HepG2 (cell line): Measurements from ENCODE around the gene NCLN. TPM values are rescaled to one million over a fixed set of nuclear protein-coding genes. Genes with fewer than 3 reads are reported as not detected.

ENCODE experiments used
- ATAC-seq: fragments of 200-7000 bp; cut with Tn5 transposase; 3 replicates; pipeline ENCODE4 v1.9.1; 2020; ENCODE audit warnings: mild to moderate bottlenecking, moderate library complexity
- BruUV-seq: library from RNA; stranded (reverse); fragments of 400-500 nt; replicated peaks from 2 replicates; lab custom pipeline; 2021; lab: Mats Ljungman, UMichigan
- CTCF ChIA-PET: fragments of 300-600 bp; formaldehyde crosslinking; extraction: SDS; loops from one replicate; lab custom pipeline; 2021; ENCODE audit warnings: low total read pairs, inconsistent platforms, low intra/inter-chr PET ratio; lab: Yijun Ruan, JAX
- POLR2A ChIA-PET: fragments of 350-600 bp; sonication (Branson Sonifier 250); formaldehyde crosslinking; loops from one replicate; lab custom pipeline; 2020; ENCODE audit warnings: antibody characterized with exemption, inconsistent platforms; lab: Yijun Ruan, JAX
- DNase-seq: peaks from one replicate; pipeline ENCODE4 v3.0.0-alpha.2; 2015; ENCODE audit warnings: low spot score
- FAIRE-seq: peaks from 3 replicates; lab custom pipeline; 2011; peaks lifted over from hg19 to GRCh38; lab: Jason Lieb, UNC
- H2AFZ ChIP-seq: one replicate; pipeline ENCODE4 v1.6.1; 2011; ENCODE audit warnings: low read length, inconsistent platforms
- H3K27ac ChIP-seq: fragments of 300-600 bp; 3 replicates; pipeline ENCODE4 v1.8.0; 2011; ENCODE audit warnings: mixed run types, mild to moderate bottlenecking, mixed read lengths, low read length, inconsistent platforms; ENCODE audit not compliant: insufficient read depth; ENCODE audit errors: extremely low read length
- H3K27me3 ChIP-seq, 2 experiments: fragments of 200-600 bp in 1 of 2; 2 replicates in 1 of 2; 3 replicates in 1 of 2; pipeline versions ENCODE4 v1.6.0 to v1.8.0; 2011; ENCODE audit warnings: low read length in 2 of 2, mild to moderate bottlenecking in 2 of 2, moderate library complexity in 2 of 2, inconsistent platforms in 1 of 2; ENCODE audit not compliant: insufficient read depth in 2 of 2, control insufficient read depth in 1 of 2
- H3K36me3 ChIP-seq, 2 experiments: fragments of 200-600 bp in 1 of 2; replicated peaks in 1 of 2; 2 replicates in 1 of 2; 3 replicates in 1 of 2; pipeline versions ENCODE4 v1.5.1 to v1.8.0; 2011; ENCODE audit warnings: low read length in 2 of 2, inconsistent platforms in 1 of 2; ENCODE audit not compliant: insufficient read depth in 2 of 2, control insufficient read depth in 1 of 2
- H3K4me1 ChIP-seq: 2 replicates; pipeline ENCODE4 v1.5.1; 2012; ENCODE audit warnings: low read length, inconsistent platforms; ENCODE audit not compliant: insufficient read depth
- H3K4me2 ChIP-seq: 2 replicates; pipeline ENCODE4 v1.6.0; 2011; ENCODE audit warnings: low read depth, low read length, inconsistent platforms
- H3K4me3 ChIP-seq, 3 experiments: fragments of 200-600 bp in 1 of 3; sonication (generic), shearing (Covaris generic) in 1 of 3; replicated peaks in 1 of 3; 2 replicates each; pipeline ENCODE4 v1.5.1; 2011 to 2016; ENCODE audit warnings: low read length in 3 of 3, inconsistent platforms in 2 of 3, low read depth in 2 of 3, mild to moderate bottlenecking in 2 of 3, control low read depth in 1 of 3, mixed read lengths in 1 of 3; ENCODE audit not compliant: insufficient read depth in 1 of 3
- H3K79me2 ChIP-seq: one replicate; pipeline ENCODE4 v1.6.1; 2011; ENCODE audit warnings: low read length, inconsistent platforms; ENCODE audit not compliant: insufficient read depth
- H3K9ac ChIP-seq: 2 replicates; pipeline ENCODE4 v1.6.0; 2011; ENCODE audit warnings: mild to moderate bottlenecking, low read depth, low read length, inconsistent platforms; ENCODE audit not compliant: insufficient read depth
- H3K9me3 ChIP-seq: 2 replicates; pipeline ENCODE4 v1.5.1; 2012; ENCODE audit warnings: mild to moderate bottlenecking, low read length
- H4K20me1 ChIP-seq: 2 replicates; pipeline ENCODE4 v1.6.0; 2011; ENCODE audit warnings: inconsistent platforms, mild to moderate bottlenecking, low read length, moderate library complexity; ENCODE audit not compliant: insufficient read depth
- KMT2B ChIP-seq: IDR thresholded peaks from 2 replicates; pipeline ENCODE4 v1.6.1; 2016; ENCODE audit warnings: missing genetic modification reagents, missing compliant biosample characterization
- RCOR2 ChIP-seq: IDR thresholded peaks from 2 replicates; pipeline ENCODE4 v1.6.1; 2016; ENCODE audit warnings: missing biosample characterization, missing genetic modification reagents
- SIX1 ChIP-seq: sonication (generic); formaldehyde crosslinking; IDR thresholded peaks from 2 replicates; pipeline ENCODE4 v1.4.0; 2020; ENCODE audit warnings: missing genetic modification reagents, borderline replicate concordance
- ZNF101 ChIP-seq: sonication (generic); formaldehyde crosslinking; IDR thresholded peaks from 2 replicates; pipeline ENCODE4 v1.4.0; 2020; ENCODE audit warnings: mild to moderate bottlenecking, low read depth, missing genetic modification reagents, borderline replicate concordance
- ZNF205 ChIP-seq: IDR thresholded peaks from 2 replicates; pipeline ENCODE4 v1.6.1; 2018; ENCODE audit warnings: missing biosample characterization, missing genetic modification reagents
- ZNF274 ChIP-seq: sonication (generic); formaldehyde crosslinking; IDR thresholded peaks from 2 replicates; pipeline ENCODE4 v1.5.1; 2020; ENCODE audit warnings: mild to moderate bottlenecking, missing genetic modification reagents
- ZNF292 ChIP-seq: sonication (generic); formaldehyde crosslinking; IDR thresholded peaks from 2 replicates; pipeline ENCODE4 v1.8.1; 2022; ENCODE audit warnings: mild to moderate bottlenecking, low read depth, missing genetic modification reagents, borderline replicate concordance
- ZNF703 ChIP-seq: sonication (generic); formaldehyde crosslinking; IDR thresholded peaks from 2 replicates; pipeline ENCODE4 v1.5.1; 2020; ENCODE audit warnings: missing genetic modification reagents, mild to moderate bottlenecking, moderate library complexity, borderline replicate concordance
- WGBS: methylation state at CpG from one replicate; pipeline ENCODE4 v1.1.6; 2017; ENCODE audit warnings: low lambda C conversion rate; 5-methylcytosine and 5-hydroxymethylcytosine counted together
- in situ Hi-C: cut with HindIII; loops from 2 replicates; pipeline ENCODE4 v1.10.0; 2017; ENCODE audit warnings: low pct_unique_long_range_greater_than_20kb; ENCODE audit not compliant: extremely low pct_ligation_motif_present
- intact Hi-C: fragments of 100-400 bp; cut with micrococcal nuclease; formaldehyde crosslinking; loops from one replicate; pipeline ENCODE4 v1.10.0; 2022; ENCODE audit not compliant: unreplicated experiment
- polyA plus RNA-seq, 8 experiments: library from polyadenylated mRNA; depleted of rRNA in 3 of 8; stranded (reverse) in 7 of 8; unstranded in 1 of 8; fragments of >200 nt; fragmentation: Illumina TruSeq in 4 of 8; extraction: Trizol in 4 of 8; gene quantifications; 2 replicates each; pipeline versions ENCODE4 v1.2.1 to v1.2.3, GENCODE V29; 2011 to 2016; ENCODE audit warnings: low read depth in 4 of 8, missing spikeins in 1 of 8, mixed read lengths in 1 of 8; ENCODE audit not compliant: insufficient read depth in 1 of 8
- total RNA-seq, 5 experiments: library from RNA; depleted of rRNA; stranded (reverse); fragments of >200 nt; fragmentation: Illumina TruSeq; extraction: Trizol; gene quantifications; 2 replicates each; pipeline ENCODE4 v1.2.3, GENCODE V29; 2016; ENCODE audit warnings: low read depth in 1 of 5
- TF ChIP-seq, protein P1 (sequence below): sonication (generic); formaldehyde crosslinking; IDR thresholded peaks from 2 replicates; pipeline ENCODE4 v1.4.0; 2020; ENCODE audit warnings: missing genetic modification reagents
- TF ChIP-seq, protein P2 (sequence below): sonication (generic); formaldehyde crosslinking; IDR thresholded peaks from 2 replicates; pipeline ENCODE4 v1.4.0; 2020; ENCODE audit warnings: missing genetic modification reagents
- TF ChIP-seq, protein P3 (sequence below): sonication (generic); formaldehyde crosslinking; IDR thresholded peaks from 2 replicates; pipeline ENCODE4 v1.5.0; 2020; ENCODE audit warnings: missing genetic modification reagents

The NCLN gene
- total and polyA plus RNA-seq, 2 of the 13 experiments (the other 11 are each of a cell fraction or from before 2014, with no cell fraction given), result 42.6 to 56.0 TPM

DNA sequence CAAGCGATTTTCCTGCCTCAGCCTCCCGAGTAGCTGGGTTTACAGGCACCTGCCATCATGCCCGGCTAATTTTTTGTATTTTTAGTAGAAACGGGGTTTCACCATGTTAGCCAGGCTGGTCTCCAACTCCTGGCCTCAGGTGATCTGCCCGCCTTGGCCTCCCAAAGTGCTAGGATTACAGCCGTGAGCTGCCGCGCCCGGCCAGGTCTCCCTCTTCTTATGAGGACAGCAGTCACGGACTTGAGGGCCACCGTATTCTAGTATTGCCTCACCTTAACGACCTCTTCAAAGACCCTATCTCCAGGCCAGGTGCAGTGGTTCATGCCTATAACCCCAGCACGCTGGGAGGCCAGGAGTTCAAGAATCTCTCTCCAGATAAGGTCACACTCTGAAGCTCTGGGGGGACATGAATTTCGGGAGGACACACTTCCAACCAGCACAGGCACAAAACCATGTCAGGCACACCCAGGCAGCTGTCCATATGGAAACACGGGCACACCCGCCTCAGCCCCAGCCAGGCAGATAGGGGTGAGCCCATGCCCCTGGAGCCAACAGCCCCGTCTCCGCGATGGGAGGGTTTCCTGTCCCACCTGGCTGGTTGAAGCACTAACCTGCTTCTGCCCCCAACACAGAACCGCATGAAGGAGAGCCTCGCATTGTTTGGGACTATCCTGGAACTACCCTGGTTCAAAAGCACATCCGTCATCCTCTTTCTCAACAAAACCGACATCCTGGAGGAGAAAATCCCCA lies 28.5 kb upstream of the NCLN start:
- WGBS, result 44% methylated on average over 15 of the region's 23 CpGs
- H3K36me3 ChIP-seq, result no peaks in the 10 kb centered on the region
- peaks cover 11% of the 10 kb centered on the region for H3K4me1 ChIP-seq
- H3K79me2 ChIP-seq, result no peaks in the 10 kb centered on the region
- ATAC-seq, result no peak
- CTCF ChIA-PET, result no interaction called here
- BruUV-seq, result no TSS peak
- no peaks in the 10 kb centered on the region for H4K20me1 ChIP-seq
- H3K4me2 ChIP-seq, result no peak overlapping the region
- H3K4me3 ChIP-seq, result no peak overlapping the region
- no peak for DNase-seq
- in situ Hi-C loops, result no loop called here
- FAIRE-seq, result no peak
- intact Hi-C loops, result no loop called here
- H3K27me3 ChIP-seq, result peaks cover 0 to 7% of the 10 kb centered on the region in 2 experiments; a peak in 1 of 5 replicates
- H3K9me3 ChIP-seq, result no peaks in the 10 kb centered on the region
- H3K27ac ChIP-seq, result no peak overlapping the region
- POLR2A ChIA-PET, result no interaction called here
- TF ChIP-seq SIX1 (CRISPR knock-in tag) (no peak), ZNF274 (CRISPR knock-in tag) (no peak), ZNF101 (CRISPR knock-in tag) (no peak)
- TF ChIP-seq, protein P1, sequence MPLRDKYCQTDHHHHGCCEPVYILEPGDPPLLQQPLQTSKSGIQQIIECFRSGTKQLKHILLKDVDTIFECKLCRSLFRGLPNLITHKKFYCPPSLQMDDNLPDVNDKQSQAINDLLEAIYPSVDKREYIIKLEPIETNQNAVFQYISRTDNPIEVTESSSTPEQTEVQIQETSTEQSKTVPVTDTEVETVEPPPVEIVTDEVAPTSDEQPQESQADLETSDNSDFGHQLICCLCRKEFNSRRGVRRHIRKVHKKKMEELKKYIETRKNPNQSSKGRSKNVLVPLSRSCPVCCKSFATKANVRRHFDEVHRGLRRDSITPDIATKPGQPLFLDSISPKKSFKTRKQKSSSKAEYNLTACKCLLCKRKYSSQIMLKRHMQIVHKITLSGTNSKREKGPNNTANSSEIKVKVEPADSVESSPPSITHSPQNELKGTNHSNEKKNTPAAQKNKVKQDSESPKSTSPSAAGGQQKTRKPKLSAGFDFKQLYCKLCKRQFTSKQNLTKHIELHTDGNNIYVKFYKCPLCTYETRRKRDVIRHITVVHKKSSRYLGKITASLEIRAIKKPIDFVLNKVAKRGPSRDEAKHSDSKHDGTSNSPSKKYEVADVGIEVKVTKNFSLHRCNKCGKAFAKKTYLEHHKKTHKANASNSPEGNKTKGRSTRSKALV (CRISPR knock-in tag), result no peak
- no peak overlapping the region for H2AFZ ChIP-seq
- H3K9ac ChIP-seq, result no peak overlapping the region

DNA sequence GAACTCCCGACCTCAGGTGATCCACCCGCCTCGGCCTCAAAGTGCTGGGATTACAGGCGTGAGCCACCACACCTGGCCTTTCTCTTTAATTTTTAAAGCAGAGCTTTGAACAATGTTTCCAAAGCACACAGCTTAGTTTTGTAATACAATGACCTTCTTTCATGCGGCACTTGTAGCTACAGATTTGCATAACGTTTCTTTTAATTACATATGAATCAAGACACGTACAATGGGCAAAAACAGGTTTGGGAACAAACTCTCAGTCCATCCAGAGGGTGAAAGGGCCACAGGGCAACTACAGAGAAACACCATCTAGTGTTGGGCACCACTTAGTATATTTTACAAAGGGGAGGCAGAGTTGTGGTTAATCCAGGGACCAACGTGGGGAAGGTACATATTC lies 26.2 kb upstream of the NCLN start:
- H3K36me3 ChIP-seq, result no peaks in the 10 kb centered on the region
- 5% methylated on average over 8 of the region's 8 CpGs for WGBS
- CTCF ChIA-PET, result no interaction called here
- H3K27ac ChIP-seq, result no peak overlapping the region
- no peak overlapping the region for H3K4me2 ChIP-seq
- ATAC-seq, result no peak
- no peaks in the 10 kb centered on the region for H4K20me1 ChIP-seq
- H3K4me3 ChIP-seq, result no peak overlapping the region
- H3K4me1 ChIP-seq, result peaks cover 11% of the 10 kb centered on the region
- no peaks in the 10 kb centered on the region for H3K9me3 ChIP-seq
- FAIRE-seq, result no peak
- no peak overlapping the region for H3K9ac ChIP-seq
- peaks cover 0 to 7% of the 10 kb centered on the region in 2 experiments; a peak in 1 of 5 replicates for H3K27me3 ChIP-seq
- POLR2A ChIA-PET, result no interaction called here
- in situ Hi-C loops, result no loop called here
- no peaks in the 10 kb centered on the region for H3K79me2 ChIP-seq
- intact Hi-C loops, result no loop called here
- BruUV-seq, result no TSS peak
- DNase-seq, result no peak
- H2AFZ ChIP-seq, result no peak overlapping the region
- TF ChIP-seq ZNF703 (CRISPR knock-in tag) (no peak), ZNF205 (CRISPR knock-in tag) (no peak), KMT2B (no peak), ZNF292 (CRISPR knock-in tag) (no peak), RCOR2 (no peak)
- TF ChIP-seq, protein P2, sequence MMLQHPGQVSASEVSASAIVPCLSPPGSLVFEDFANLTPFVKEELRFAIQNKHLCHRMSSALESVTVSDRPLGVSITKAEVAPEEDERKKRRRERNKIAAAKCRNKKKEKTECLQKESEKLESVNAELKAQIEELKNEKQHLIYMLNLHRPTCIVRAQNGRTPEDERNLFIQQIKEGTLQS (CRISPR knock-in tag), result no peak
- TF ChIP-seq, protein P3, sequence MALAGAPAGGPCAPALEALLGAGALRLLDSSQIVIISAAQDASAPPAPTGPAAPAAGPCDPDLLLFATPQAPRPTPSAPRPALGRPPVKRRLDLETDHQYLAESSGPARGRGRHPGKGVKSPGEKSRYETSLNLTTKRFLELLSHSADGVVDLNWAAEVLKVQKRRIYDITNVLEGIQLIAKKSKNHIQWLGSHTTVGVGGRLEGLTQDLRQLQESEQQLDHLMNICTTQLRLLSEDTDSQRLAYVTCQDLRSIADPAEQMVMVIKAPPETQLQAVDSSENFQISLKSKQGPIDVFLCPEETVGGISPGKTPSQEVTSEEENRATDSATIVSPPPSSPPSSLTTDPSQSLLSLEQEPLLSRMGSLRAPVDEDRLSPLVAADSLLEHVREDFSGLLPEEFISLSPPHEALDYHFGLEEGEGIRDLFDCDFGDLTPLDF (CRISPR knock-in tag), result no peak
